ENCODE measurements around the gene SPRED2.

Gene SPRED2

GRCh38 chr2:65366595-65367125 lies 65.7 kb downstream of the SPRED2 start:
- no peak for DNase-seq (ENCODE audit: low read depth in 2 of 2)

GRCh38 chr2:65364986-65365733 lies 67.2 kb downstream of the SPRED2 start:
- DNase-seq (ENCODE audit: low read depth in 2 of 2): no peak

- no peak for DNase-seq (ENCODE audit: low read depth in 2 of 2)
Measured at GRCh38 chr2:65363879-65364666, 68.3 kb downstream of the SPRED2 start.

- no peak for DNase-seq (ENCODE audit: low read depth in 2 of 2)
Measured at GRCh38 chr2:65361623-65362022, 70.8 kb downstream of the SPRED2 start.

- DNase-seq (ENCODE audit: low read depth in 2 of 2): no peak
Measured at GRCh38 chr2:65360441-65360840, 72.0 kb downstream of the SPRED2 start.

- no peak for DNase-seq (ENCODE audit: low read depth in 2 of 2)
Measured at GRCh38 chr2:65358678-65359400, 73.6 kb downstream of the SPRED2 start.

GRCh38 chr2:65357959-65358294 lies 74.5 kb downstream of the SPRED2 start:
- no peak for DNase-seq (ENCODE audit: low read depth in 2 of 2)

GRCh38 chr2:65357095-65357958 lies 75.1 kb downstream of the SPRED2 start:
- DNase-seq (ENCODE audit: low read depth in 2 of 2): no peak

GRCh38 chr2:65355186-65355831 lies 77.1 kb downstream of the SPRED2 start:
- no peak for DNase-seq (ENCODE audit: low read depth in 2 of 2)

- DNase-seq (ENCODE audit: low read depth in 2 of 2): no peak
Measured at GRCh38 chr2:65354773-65355172, 77.6 kb downstream of the SPRED2 start.

GRCh38 chr2:65353927-65354326 lies 78.5 kb downstream of the SPRED2 start:
- no peak for DNase-seq (ENCODE audit: low read depth in 2 of 2)

- DNase-seq (ENCODE audit: low read depth in 2 of 2): no peak
Measured at GRCh38 chr2:65353046-65353445, 79.4 kb downstream of the SPRED2 start.

- no peak for DNase-seq (ENCODE audit: low read depth in 2 of 2)
Measured at GRCh38 chr2:65351948-65352595, 80.3 kb downstream of the SPRED2 start.

- DNase-seq (ENCODE audit: low read depth in 2 of 2): no peak
Measured at GRCh38 chr2:65351234-65351947, 81.0 kb downstream of the SPRED2 start.

- DNase-seq (ENCODE audit: low read depth in 2 of 2): no peak
Measured at GRCh38 chr2:65350651-65351056, 81.7 kb downstream of the SPRED2 start.

GRCh38 chr2:65349863-65350262 lies 82.5 kb downstream of the SPRED2 start:
- no peak for DNase-seq (ENCODE audit: low read depth in 2 of 2)

GRCh38 chr2:65347913-65348312 lies 84.5 kb downstream of the SPRED2 start:
- DNase-seq (ENCODE audit: low read depth in 2 of 2): no peak

- no peak for DNase-seq (ENCODE audit: low read depth in 2 of 2)
Measured at GRCh38 chr2:65345631-65346030, 86.8 kb downstream of the SPRED2 start.

GRCh38 chr2:65344689-65345088 lies 87.7 kb downstream of the SPRED2 start:
- DNase-seq (ENCODE audit: low read depth in 2 of 2): no peak

- no peak for DNase-seq (ENCODE audit: low read depth in 2 of 2)
Measured at GRCh38 chr2:65344182-65344581, 88.2 kb downstream of the SPRED2 start.

All from stimulated activated CD8-positive, alpha-beta memory T cell treated with anti-CD3 and anti-CD28 coated beads, Interleukin-7, amount 100 ng/mL, for 4 hours (primary cell).